AG09309 (cell line): ENCODE measurements around the gene LTO1.

Experiments
- DNase-seq: peaks from one replicate; pipeline ENCODE4 v3.0.0-alpha.2; 2010; ENCODE audit warnings: low read depth
- H3K4me3 ChIP-seq: 2 replicates; pipeline ENCODE4 v1.5.1; 2011; ENCODE audit warnings: mild to moderate bottlenecking, low read depth, low read length, moderate library complexity; ENCODE audit not compliant: control insufficient read depth
- CTCF ChIP-seq: IDR thresholded peaks from 2 replicates; pipeline ENCODE4 v1.5.1; 2011; ENCODE audit warnings: mild to moderate bottlenecking, low read depth, low read length, inconsistent platforms; ENCODE audit not compliant: insufficient read depth, control insufficient read depth; ENCODE audit errors: missing control alignments

LTO1 gene

GRCh38 chr11:69716099-69716498 is 40.9 kb upstream of the LTO1 start:
- TF ChIP-seq CTCF = no peak
- H3K4me3 ChIP-seq = no peak overlapping the region
- no peak for DNase-seq

GRCh38 chr11:69715446-69715845 is 40.3 kb upstream of the LTO1 start:
- TF ChIP-seq CTCF = no peak
- H3K4me3 ChIP-seq = no peak overlapping the region
- no peak for DNase-seq

GRCh38 chr11:69711822-69712801 is 37.0 kb upstream of the LTO1 start:
- no peak overlapping the region for H3K4me3 ChIP-seq
- TF ChIP-seq CTCF = no peak
- no peak for DNase-seq

GRCh38 chr11:69708736-69709401 is 33.7 kb upstream of the LTO1 start:
- TF ChIP-seq CTCF = no peak
- DNase-seq = no peak
- H3K4me3 ChIP-seq = no peak overlapping the region

GRCh38 chr11:69707176-69707575 is 32.0 kb upstream of the LTO1 start:
- no peak overlapping the region for H3K4me3 ChIP-seq
- TF ChIP-seq CTCF = no peak
- no peak for DNase-seq

GRCh38 chr11:69705901-69706787 is 31.0 kb upstream of the LTO1 start:
- no peak for DNase-seq
- TF ChIP-seq CTCF = no peak
- H3K4me3 ChIP-seq = no peak overlapping the region
